HCT116 (cell line): Measurements from ENCODE around the gene PHF21B. TPM values are rescaled to one million over a fixed set of nuclear protein-coding genes. Genes with fewer than 3 reads are reported as not detected.

Experiments used
- ATAC-seq: fragments of 200-7000 bp; cut with Tn5 transposase; 2 replicates; pipeline ENCODE4 v1.9.1; 2020; ENCODE audit warnings: mild to moderate bottlenecking, moderate library complexity
- BruUV-seq: library from RNA; stranded (reverse); fragments of 400-500 nt; replicated peaks from 2 replicates; lab custom pipeline; 2021; lab: Mats Ljungman, UMichigan
- CTCF ChIA-PET: fragments of 300-600 bp; sonication (Branson Sonifier 250); formaldehyde crosslinking; loops from one replicate; lab custom pipeline; 2021; ENCODE audit warnings: antibody characterized with exemption; lab: Charles Lee
- POLR2A ChIA-PET: fragments of 300-600, 350-600 bp; sonication (Branson Sonifier 250); formaldehyde crosslinking; loops from one replicate; lab custom pipeline; 2021; ENCODE audit warnings: antibody characterized with exemption; lab: Charles Lee
- RAD21 ChIA-PET, 2 experiments: fragments of 300-600 bp; sonication (Branson Sonifier 250); formaldehyde crosslinking; loops; one replicate each; lab custom pipeline; 2023; ENCODE audit warnings: low total read pairs in 2 of 2; ENCODE audit not compliant: uncharacterized antibody in 2 of 2, unreplicated experiment in 2 of 2, low non-redundant PET in 1 of 2; lab: Charles Lee
- DNase-seq: peaks from one replicate; pipeline ENCODE4 v3.0.0-alpha.2; 2010; ENCODE audit warnings: low read depth, low spot score
- H2AFZ ChIP-seq: fragments of 200-600 bp; shearing (Covaris generic), sonication (generic); 2 replicates; pipeline ENCODE4 v1.6.1; 2017; ENCODE audit warnings: low read depth, mixed run types, mixed read lengths, antibody characterized with exemption, low read length; ENCODE audit not compliant: poor library complexity, severe bottlenecking
- H3K27ac ChIP-seq: 2 replicates; pipeline ENCODE4 v1.5.1; 2012; ENCODE audit warnings: low read depth, low read length
- H3K27me3 ChIP-seq: fragments of 200-600 bp; sonication (generic); 2 replicates; pipeline ENCODE4 v1.6.1; 2016; ENCODE audit warnings: mixed run types, low read length, mixed read lengths; ENCODE audit not compliant: insufficient read depth
- H3K36me3 ChIP-seq, 2 experiments: fragments of 200-500 bp in 1 of 2; fragments of 200-600 bp in 1 of 2; sonication (Bioruptor generic) in 1 of 2; sonication (generic) in 1 of 2; 2 replicates each; pipeline versions ENCODE4 v1.5.1 to v1.6.1; 2014 to 2016; ENCODE audit warnings: low read length in 2 of 2, inconsistent platforms in 1 of 2, mixed read lengths in 1 of 2, mixed run types in 1 of 2; ENCODE audit not compliant: insufficient read depth in 2 of 2, control insufficient read depth in 1 of 2
- H3K4me1 ChIP-seq, 2 experiments: fragments of 200-600 bp in 1 of 2; sonication (generic) in 1 of 2; 2 replicates each; pipeline versions ENCODE4 v1.5.1 to v1.6.1; 2012 to 2017; ENCODE audit warnings: low read length in 2 of 2, inconsistent platforms in 1 of 2, mild to moderate bottlenecking in 1 of 2, mixed read lengths in 1 of 2, mixed run types in 1 of 2, moderate library complexity in 1 of 2; ENCODE audit not compliant: insufficient read depth in 2 of 2, control insufficient read depth in 1 of 2
- H3K4me2 ChIP-seq: fragments of 200-600 bp; sonication (generic); 2 replicates; pipeline ENCODE4 v1.6.1; 2017; ENCODE audit warnings: mixed run types, low read length, mixed read lengths
- H3K4me3 ChIP-seq, 2 experiments: fragments of 200-600 bp in 1 of 2; sonication (generic) in 1 of 2; replicated peaks in 1 of 2; 2 replicates each; pipeline ENCODE4 v1.5.1; 2011 to 2016; ENCODE audit warnings: low read length in 2 of 2, control low read depth in 1 of 2, low read depth in 1 of 2, mild to moderate bottlenecking in 1 of 2, mixed read lengths in 1 of 2, mixed run types in 1 of 2
- H3K79me2 ChIP-seq: fragments of 200-600 bp; sonication (generic); 2 replicates; pipeline ENCODE4 v1.6.1; 2017; ENCODE audit warnings: mild to moderate bottlenecking, mixed run types, low read length, moderate library complexity, mixed read lengths; ENCODE audit not compliant: insufficient read depth
- H3K9ac ChIP-seq: fragments of 200-600 bp; sonication (generic); 2 replicates; pipeline ENCODE4 v1.6.1; 2016; ENCODE audit warnings: low read length, mixed read lengths
- H3K9me2 ChIP-seq: fragments of 200-600 bp; sonication (generic), shearing (Covaris generic); 2 replicates; pipeline ENCODE4 v1.6.1; 2017; ENCODE audit warnings: mixed run types, mild to moderate bottlenecking, moderate library complexity; ENCODE audit not compliant: insufficient read depth
- H3K9me3 ChIP-seq, 2 experiments: fragments of 200-500 bp in 1 of 2; fragments of 200-600 bp in 1 of 2; sonication (Bioruptor generic) in 1 of 2; sonication (generic) in 1 of 2; 2 replicates each; pipeline ENCODE4 v1.6.1; 2014 to 2017; ENCODE audit warnings: low read length in 2 of 2, mixed read lengths in 2 of 2, inconsistent platforms in 1 of 2, low read depth in 1 of 2, mild to moderate bottlenecking in 1 of 2, mixed run types in 1 of 2, moderate library complexity in 1 of 2; ENCODE audit not compliant: control insufficient read depth in 1 of 2, insufficient read depth in 1 of 2
- H4K20me1 ChIP-seq: fragments of 200-600 bp; sonication (generic), shearing (Covaris generic); 2 replicates; pipeline ENCODE4 v1.6.1; 2017; ENCODE audit warnings: mixed run types, mild to moderate bottlenecking, moderate library complexity; ENCODE audit not compliant: insufficient read depth
- EZH2phosphoT487 ChIP-seq: fragments of 200-600 bp; IDR thresholded peaks from 2 replicates; pipeline ENCODE4 v1.6.1; 2018; ENCODE audit warnings: antibody characterized with exemption, borderline replicate concordance
- JUND ChIP-seq: IDR thresholded peaks from 2 replicates; pipeline ENCODE4 v1.6.1; 2012
- RAD21 ChIP-seq: IDR thresholded peaks from 2 replicates; pipeline ENCODE4 v1.6.1; 2012; ENCODE audit warnings: low read depth, mild to moderate bottlenecking
- SIN3A ChIP-seq: IDR thresholded peaks from 2 replicates; pipeline ENCODE4 v1.6.1; 2012; ENCODE audit warnings: low read depth
- YY1 ChIP-seq: IDR thresholded peaks from 2 replicates; pipeline ENCODE4 v1.6.1; 2011; ENCODE audit warnings: low read length, low read depth, moderate library complexity, mild to moderate bottlenecking; ENCODE audit not compliant: insufficient replicate concordance; ENCODE audit errors: extremely low read depth
- ZBTB33 ChIP-seq: IDR thresholded peaks from 2 replicates; pipeline ENCODE4 v1.6.1; 2011; ENCODE audit warnings: mild to moderate bottlenecking, low read length, moderate library complexity; ENCODE audit not compliant: insufficient replicate concordance; ENCODE audit errors: extremely low read depth
- ZNF274 ChIP-seq: fragments of 200-500 bp; sonication (Bioruptor generic); IDR thresholded peaks from 2 replicates; pipeline ENCODE4 v1.6.1; 2014; ENCODE audit warnings: mild to moderate bottlenecking, low read depth, low read length, inconsistent platforms
- intact Hi-C: fragments of 100-400 bp; cut with micrococcal nuclease; formaldehyde crosslinking; loops from 2 replicates; pipeline ENCODE4 v1.10.0; 2022
- total RNA-seq: library from RNA; stranded (reverse); gene quantifications from one replicate; pipeline ENCODE4 v1.2.1, GENCODE V29; 2021; ENCODE audit not compliant: unreplicated experiment

PHF21B gene
- total RNA-seq, 1 experiment from 2014 or later, result not detected

GRCh38 chr22:44898236-44898635 lies 111.6 kb downstream of the PHF21B start:
- Histone ChIP-seq H3K9me3 (peaks cover 7 to 8% of the 10 kb centered on the region in 2 experiments; a peak in 2 of 4 replicates), H3K9me2 (no peaks in the 10 kb centered on the region), H2AFZ (no peak overlapping the region), H3K36me3 (no peaks in the 10 kb centered on the region), H3K79me2 (no peaks in the 10 kb centered on the region), H3K4me1 (no peaks in the 10 kb centered on the region), H3K4me3 (no peak overlapping the region), H3K4me2 (no peak overlapping the region), H3K27ac (no peak overlapping the region), H4K20me1 (no peaks in the 10 kb centered on the region), H3K9ac (no peak overlapping the region), H3K27me3 (no peaks in the 10 kb centered on the region)
- ChIA-PET RAD21 (interaction anchor here in 1 of 2 experiments (0.5 kb wide), 1 partner anchor 15 kb away, joined by 3 read pairs; no protein-coding TSS in a partner anchor), CTCF (no interaction called here), POLR2A (no interaction called here)
- no peak for TF ChIP-seq EZH2phosphoT487
- no peak for TF ChIP-seq SIN3A
- no peak for TF ChIP-seq ZNF274
- no peak for TF ChIP-seq RAD21
- TF ChIP-seq JUND, result no peak
- TF ChIP-seq ZBTB33, result no peak
- TF ChIP-seq YY1, result no peak
- DNase-seq (no peak), ATAC-seq (no peak)
- intact Hi-C loops, result no loop called here
- no TSS peak for BruUV-seq
